Measurements from ENCODE around the gene NPW. TPM values are rescaled to one million over a fixed set of nuclear protein-coding genes. Genes with fewer than 3 reads are reported as not detected.

The NPW gene
- total RNA-seq, 1 donor from 2014 or later, result 3.9 TPM

DNA sequence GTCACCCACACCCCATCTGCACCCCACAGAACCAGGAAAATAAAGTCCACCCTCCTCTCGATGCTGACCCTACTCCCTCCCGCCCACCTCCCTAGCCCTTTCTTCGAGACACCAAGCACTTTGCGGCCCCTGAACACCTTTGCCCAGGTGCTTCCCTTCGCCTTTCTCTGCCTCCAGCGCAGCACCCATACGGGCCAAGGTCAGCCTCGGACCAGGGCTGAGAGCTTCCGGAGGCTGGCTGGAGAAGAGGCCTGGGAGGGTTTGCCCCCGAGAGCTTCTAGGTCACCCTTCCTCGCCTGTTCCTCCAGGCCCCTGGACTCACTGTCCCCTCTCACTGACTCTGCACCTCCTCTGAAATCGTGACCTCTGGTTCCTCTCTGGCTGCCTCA is 4.4 kb downstream of the NPW start:
- peak overlapping the region; percentile 11 for H3K27ac Mint-ChIP-seq
- DNase-seq (ENCODE audit: low spot score), result no peak
- intact Hi-C loops (cut with micrococcal nuclease), result loop anchor here (5.0 to 10.0 kb wide), 3 partner anchors 42 to 241 kb away; partner anchors contain the start of genes CASKIN1, GFER, NOXO1 and RNPS1
- H3K36me3 Mint-ChIP-seq (ENCODE audit: low read depth), result no peaks in the 10 kb centered on the region
- peaks cover 16% of the 10 kb centered on the region for H3K4me1 Mint-ChIP-seq (ENCODE audit: low read depth)
- H3K9me3 Mint-ChIP-seq, result no peaks in the 10 kb centered on the region
- peaks cover 33% of the 10 kb centered on the region for H3K27me3 Mint-ChIP-seq (ENCODE audit: insufficient read depth)
- H3K4me3 Mint-ChIP-seq, result no peak overlapping the region

GRCh38 chr16:2025251-2025650 is 5.7 kb downstream of the NPW start:
- Mint-ChIP-seq H3K27me3 (ENCODE audit: insufficient read depth) (peaks cover 32% of the 10 kb centered on the region), H3K27ac (peak overlapping the region; percentile 48), H3K4me3 (no peak overlapping the region), H3K36me3 (ENCODE audit: low read depth) (no peaks in the 10 kb centered on the region), H3K4me1 (ENCODE audit: low read depth) (peaks cover 16% of the 10 kb centered on the region), H3K9me3 (no peaks in the 10 kb centered on the region)
- no peak for DNase-seq (ENCODE audit: low spot score)
- intact Hi-C loops (cut with micrococcal nuclease), result loop anchor here (10.0 kb wide), 1 partner anchor 240 kb away; the partner anchor contains the start of gene RNPS1

GRCh38 chr16:2025878-2026460 is 6.4 kb downstream of the NPW start:
- no peak overlapping the region for H3K27ac Mint-ChIP-seq
- H3K4me1 Mint-ChIP-seq (ENCODE audit: low read depth), result peaks cover 12% of the 10 kb centered on the region
- no peaks in the 10 kb centered on the region for H3K9me3 Mint-ChIP-seq
- peaks cover 28% of the 10 kb centered on the region for H3K27me3 Mint-ChIP-seq (ENCODE audit: insufficient read depth)
- peak overlapping the region; percentile 61 for H3K4me3 Mint-ChIP-seq
- DNase-seq (ENCODE audit: low spot score), result no peak
- intact Hi-C loops (cut with micrococcal nuclease), result loop anchor here (10.0 kb wide), 1 partner anchor 239 kb away; the partner anchor contains the start of gene RNPS1
- no peaks in the 10 kb centered on the region for H3K36me3 Mint-ChIP-seq (ENCODE audit: low read depth)

DNA sequence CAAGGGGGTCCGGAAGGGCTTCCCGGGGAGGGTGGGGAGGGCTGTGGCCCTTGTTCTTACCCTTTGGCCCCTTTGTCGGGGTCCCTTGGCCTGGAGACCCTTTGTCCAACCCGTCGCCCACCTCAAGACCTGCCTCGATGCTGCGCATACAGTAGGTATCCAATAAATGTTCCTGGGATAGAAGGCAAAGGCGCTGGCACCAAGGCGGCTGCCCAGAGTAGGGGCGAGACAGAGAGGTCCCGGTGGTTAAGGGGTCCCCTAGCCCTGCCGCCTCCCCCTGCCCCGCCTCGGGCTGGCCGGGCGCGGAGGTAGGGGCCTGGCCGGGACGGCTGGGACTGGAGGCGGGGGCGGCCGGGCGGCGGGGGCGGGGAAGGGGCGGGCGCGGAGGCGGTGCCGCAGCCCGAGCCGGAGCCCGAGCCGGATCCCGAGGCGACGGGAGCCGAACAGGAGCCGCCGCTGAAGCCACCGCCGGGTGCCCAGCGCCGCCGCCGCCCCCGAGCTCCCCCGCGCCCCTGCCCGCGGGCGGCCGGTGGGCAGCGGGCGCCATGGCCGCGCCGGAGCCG is 7.0 kb downstream of the NPW start, which contains the start of gene NHERF2:
Gene NHERF2, plus strand, starts transcription at position 442 of the 563 bp plus-strand sequence. Its CDS starts 104 bp downstream, at position 546.
- Mint-ChIP-seq H3K36me3 (ENCODE audit: low read depth) (no peaks in the 10 kb centered on the region), H3K27ac (no peak within 1 kb of the TSS), H3K9me3 (no peaks in the 10 kb centered on the region), H3K4me1 (ENCODE audit: low read depth) (peaks cover 12% of the 10 kb centered on the region), H3K4me3 (peak within 1 kb of the TSS; percentile 61), H3K27me3 (ENCODE audit: insufficient read depth) (peaks cover 25% of the 10 kb centered on the region)
- DNase-seq (ENCODE audit: low spot score), result peak; percentile 20
- intact Hi-C loops (cut with micrococcal nuclease), result loop anchor here (10.0 kb wide), 1 partner anchor 238 kb away; the partner anchor contains the start of gene RNPS1

DNA sequence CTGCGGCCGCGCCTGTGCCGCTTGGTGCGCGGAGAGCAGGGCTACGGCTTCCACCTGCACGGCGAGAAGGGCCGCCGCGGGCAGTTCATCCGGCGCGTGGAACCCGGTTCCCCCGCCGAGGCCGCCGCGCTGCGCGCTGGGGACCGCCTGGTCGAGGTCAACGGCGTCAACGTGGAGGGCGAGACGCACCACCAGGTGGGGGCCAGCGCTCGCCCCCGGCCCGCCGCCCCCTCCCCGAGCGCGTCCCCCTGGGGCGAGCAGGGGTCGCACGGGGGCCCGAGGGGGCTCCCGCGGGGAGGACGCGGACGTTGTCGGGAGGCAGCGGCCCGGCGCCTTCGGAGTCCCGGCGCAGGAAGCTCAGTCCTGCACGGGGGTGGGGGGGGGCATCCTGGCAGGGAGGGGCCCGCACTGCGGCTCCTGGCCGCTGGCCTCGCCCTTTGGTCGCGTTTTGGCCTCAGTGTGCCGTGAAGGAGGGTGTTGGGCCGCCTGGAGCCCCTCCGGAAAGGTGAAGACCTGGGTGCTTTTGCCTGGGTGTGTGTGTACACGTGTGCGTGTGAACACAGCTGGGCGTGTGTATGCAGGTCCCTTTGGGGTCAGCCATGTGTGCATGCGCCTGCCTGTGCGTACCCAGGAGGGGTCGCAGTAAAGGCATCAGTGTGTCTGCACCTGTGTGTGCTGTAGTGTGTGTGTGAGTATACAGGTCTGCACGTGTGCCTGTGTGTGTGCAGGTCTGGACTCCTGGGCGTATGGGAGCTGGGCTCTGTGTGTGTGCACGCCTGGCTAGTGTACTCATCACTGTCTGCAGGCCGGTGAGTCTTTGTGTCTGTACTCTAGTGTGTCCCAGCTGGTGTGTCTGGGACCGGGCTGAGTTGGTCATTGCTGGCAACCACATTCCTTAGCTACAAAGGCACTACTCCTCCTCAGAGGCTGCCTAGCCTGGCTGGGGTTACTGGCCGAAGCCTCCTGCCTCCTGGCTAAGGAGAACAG is 7.7 kb downstream of the NPW start:
- no peak overlapping the region for H3K27ac Mint-ChIP-seq
- H3K4me3 Mint-ChIP-seq, result peak overlapping the region; percentile 60
- H3K36me3 Mint-ChIP-seq (ENCODE audit: low read depth), result no peaks in the 10 kb centered on the region
- no peaks in the 10 kb centered on the region for H3K9me3 Mint-ChIP-seq
- peaks cover 12% of the 10 kb centered on the region for H3K4me1 Mint-ChIP-seq (ENCODE audit: low read depth)
- intact Hi-C loops (cut with micrococcal nuclease), result loop anchor here (10.0 kb wide), 1 partner anchor 237 kb away; the partner anchor contains the start of gene RNPS1
- peaks cover 22% of the 10 kb centered on the region for H3K27me3 Mint-ChIP-seq (ENCODE audit: insufficient read depth)
- no peak for DNase-seq (ENCODE audit: low spot score)

- DNase-seq (ENCODE audit: low spot score), result no peak
- peaks cover 4% of the 10 kb centered on the region for H3K4me1 Mint-ChIP-seq (ENCODE audit: low read depth)
- H3K9me3 Mint-ChIP-seq, result no peaks in the 10 kb centered on the region
- peak overlapping the region; percentile 60 for H3K4me3 Mint-ChIP-seq
- intact Hi-C loops (cut with micrococcal nuclease), result loop anchor here (10.0 kb wide), 1 partner anchor 237 kb away; the partner anchor contains the start of gene RNPS1
- H3K36me3 Mint-ChIP-seq (ENCODE audit: low read depth), result no peaks in the 10 kb centered on the region
- peaks cover 16% of the 10 kb centered on the region for H3K27me3 Mint-ChIP-seq (ENCODE audit: insufficient read depth)
- H3K27ac Mint-ChIP-seq, result no peak overlapping the region
These were observed 8.6 kb downstream of the NPW start for GRCh38 chr16:2028146-2028545.

- DNase-seq (ENCODE audit: low spot score), result no peak
- no peak overlapping the region for H3K4me3 Mint-ChIP-seq
- intact Hi-C loops (cut with micrococcal nuclease), result loop anchor here (10.0 kb wide), 1 partner anchor 236 kb away; the partner anchor contains the start of gene RNPS1
- no peaks in the 10 kb centered on the region for H3K4me1 Mint-ChIP-seq (ENCODE audit: low read depth)
- peaks cover 16% of the 10 kb centered on the region for H3K27me3 Mint-ChIP-seq (ENCODE audit: insufficient read depth)
- no peak overlapping the region for H3K27ac Mint-ChIP-seq
- no peaks in the 10 kb centered on the region for H3K9me3 Mint-ChIP-seq
- H3K36me3 Mint-ChIP-seq (ENCODE audit: low read depth), result no peaks in the 10 kb centered on the region
These were observed 9.1 kb downstream of the NPW start for GRCh38 chr16:2028620-2029220.

- Mint-ChIP-seq H3K27me3 (ENCODE audit: insufficient read depth) (peaks cover 16% of the 10 kb centered on the region), H3K36me3 (ENCODE audit: low read depth) (no peaks in the 10 kb centered on the region), H3K27ac (no peak overlapping the region), H3K9me3 (no peaks in the 10 kb centered on the region), H3K4me3 (no peak overlapping the region), H3K4me1 (ENCODE audit: low read depth) (no peaks in the 10 kb centered on the region)
- no peak for DNase-seq (ENCODE audit: low spot score)
- intact Hi-C loops (cut with micrococcal nuclease), result loop anchor here (10.0 kb wide), 1 partner anchor 235 kb away; the partner anchor contains the start of gene RNPS1
These were observed 9.8 kb downstream of the NPW start for GRCh38 chr16:2029350-2029749.

- Mint-ChIP-seq H3K36me3 (ENCODE audit: low read depth) (no peaks in the 10 kb centered on the region), H3K4me1 (ENCODE audit: low read depth) (no peaks in the 10 kb centered on the region), H3K27ac (no peak overlapping the region), H3K4me3 (no peak overlapping the region), H3K27me3 (ENCODE audit: insufficient read depth) (peaks cover 16% of the 10 kb centered on the region), H3K9me3 (no peaks in the 10 kb centered on the region)
- intact Hi-C loops (cut with micrococcal nuclease), result no loop called here
- DNase-seq (ENCODE audit: low spot score), result no peak
These were observed 10.5 kb downstream of the NPW start for GRCh38 chr16:2030036-2030435.

GRCh38 chr16:2031081-2031577 is 11.5 kb downstream of the NPW start:
- intact Hi-C loops (cut with micrococcal nuclease), result no loop called here
- Mint-ChIP-seq H3K27ac (no peak overlapping the region), H3K27me3 (ENCODE audit: insufficient read depth) (peaks cover 12% of the 10 kb centered on the region), H3K9me3 (no peaks in the 10 kb centered on the region), H3K4me1 (ENCODE audit: low read depth) (no peaks in the 10 kb centered on the region), H3K36me3 (ENCODE audit: low read depth) (no peaks in the 10 kb centered on the region), H3K4me3 (no peak overlapping the region)
- no peak for DNase-seq (ENCODE audit: low spot score)

GRCh38 chr16:2032285-2033056 is 12.9 kb downstream of the NPW start:
- no peak overlapping the region for H3K4me3 Mint-ChIP-seq
- no peaks in the 10 kb centered on the region for H3K9me3 Mint-ChIP-seq
- intact Hi-C loops (cut with micrococcal nuclease), result no loop called here
- no peak for DNase-seq (ENCODE audit: low spot score)
- H3K4me1 Mint-ChIP-seq (ENCODE audit: low read depth), result no peaks in the 10 kb centered on the region
- H3K36me3 Mint-ChIP-seq (ENCODE audit: low read depth), result no peaks in the 10 kb centered on the region
- no peak overlapping the region for H3K27ac Mint-ChIP-seq
- peaks cover 10% of the 10 kb centered on the region for H3K27me3 Mint-ChIP-seq (ENCODE audit: insufficient read depth)

Measured in activated T-helper 1 cell treated with anti-CD3 and anti-CD28 coated beads, Interleukin-12 subunit alpha, Interleukin-12 subunit beta, Interleukin-2, Interleukin-4 antibody, amounts not matched to agents 30 ng/mL and 10 ng/mL and 1 ng/mL, durations not matched to agents 14 hours and 24 hours and 36 hours (primary cell).